SH-SY5Y (cell line): Measurements from ENCODE around the gene APH1B.

ENCODE experiments used
- GATA2 ChIP-seq: IDR thresholded peaks from 2 replicates; pipeline ENCODE4 v1.6.1; 2011; ENCODE audit warnings: mild to moderate bottlenecking, low read depth, low read length
- GATA3 ChIP-seq: IDR thresholded peaks from 2 replicates; pipeline ENCODE4 v1.6.1; 2011; ENCODE audit warnings: low read depth, mild to moderate bottlenecking, low read length, moderate library complexity

- TF ChIP-seq GATA3 (no peak), GATA2 (no peak)
Measured at GRCh38 chr15:63277038-63277892, at the start of gene APH1B.
